GM19468 (cell line): ENCODE data around the gene TFPI2.
"Not testable (repeated sequence)": the region's sequence is repeated elsewhere in the genome, so short reads cannot be mapped to it uniquely, and the experiment has no call there.

Experiments
- ATAC-seq: cut with Tn5 transposase; IDR thresholded peaks from one replicate; pipeline ENCODE4 v1.9.1; 2021; ENCODE audit warnings: mild to moderate bottlenecking, moderate library complexity, moderate number of reproducible peaks; ENCODE audit not compliant: unreplicated experiment; ENCODE audit errors: extremely low read depth

Gene TFPI2, protein sequence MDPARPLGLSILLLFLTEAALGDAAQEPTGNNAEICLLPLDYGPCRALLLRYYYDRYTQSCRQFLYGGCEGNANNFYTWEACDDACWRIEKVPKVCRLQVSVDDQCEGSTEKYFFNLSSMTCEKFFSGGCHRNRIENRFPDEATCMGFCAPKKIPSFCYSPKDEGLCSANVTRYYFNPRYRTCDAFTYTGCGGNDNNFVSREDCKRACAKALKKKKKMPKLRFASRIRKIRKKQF

GRCh38 chr7:93890464-93891068, at the start of gene TFPI2:
Gene TFPI2 (minus strand): TSS chr7:93890753. CDS start chr7:93890678, 75 bp downstream.
- no peak for ATAC-seq

DNA sequence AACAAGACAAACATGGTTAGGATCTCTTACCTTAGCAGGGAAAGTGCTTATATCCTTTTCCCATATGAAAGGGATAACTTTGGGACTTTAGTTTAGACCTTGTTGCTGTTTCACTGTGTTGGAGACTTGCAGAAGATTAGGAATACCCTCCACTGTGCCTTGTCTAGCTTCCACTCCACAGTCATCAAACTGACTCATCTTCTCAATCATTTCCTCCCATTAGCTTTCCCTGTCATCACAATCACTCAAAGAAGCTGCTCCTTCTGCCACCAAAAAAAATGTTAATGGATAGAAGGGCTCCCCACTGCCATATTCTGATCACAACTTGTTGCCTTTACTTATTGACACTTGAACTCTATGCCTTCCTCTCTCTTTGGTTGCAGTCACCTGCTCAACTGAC, 47.7 kb upstream of the TFPI2 start:
- no peak for ATAC-seq

- no peak for ATAC-seq
Observed at GRCh38 chr7:93937818-93938217, 47.3 kb upstream of the TFPI2 start.

GRCh38 chr7:93935102-93935501, 44.5 kb upstream of the TFPI2 start:
- no peak for ATAC-seq

DNA sequence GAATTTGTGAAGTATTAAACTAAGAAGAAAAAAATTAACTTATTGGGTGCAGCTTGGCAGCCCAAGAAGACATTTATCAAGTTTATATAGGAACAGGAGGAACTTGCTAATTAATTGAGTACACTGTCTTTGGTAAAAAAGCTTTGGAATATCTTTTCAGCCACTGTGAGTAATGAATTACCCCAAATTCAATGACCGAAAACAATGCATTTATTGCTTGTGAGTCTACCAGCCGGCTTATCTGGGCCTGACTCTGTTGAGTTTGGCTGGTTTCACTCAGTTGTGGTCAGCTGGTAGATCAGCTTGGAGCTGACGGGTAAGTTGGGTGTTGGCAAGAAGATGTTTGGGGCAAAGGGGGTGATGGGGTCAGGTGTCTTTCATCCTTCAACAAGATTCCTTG, 42.6 kb upstream of the TFPI2 start:
- no peak for ATAC-seq

DNA sequence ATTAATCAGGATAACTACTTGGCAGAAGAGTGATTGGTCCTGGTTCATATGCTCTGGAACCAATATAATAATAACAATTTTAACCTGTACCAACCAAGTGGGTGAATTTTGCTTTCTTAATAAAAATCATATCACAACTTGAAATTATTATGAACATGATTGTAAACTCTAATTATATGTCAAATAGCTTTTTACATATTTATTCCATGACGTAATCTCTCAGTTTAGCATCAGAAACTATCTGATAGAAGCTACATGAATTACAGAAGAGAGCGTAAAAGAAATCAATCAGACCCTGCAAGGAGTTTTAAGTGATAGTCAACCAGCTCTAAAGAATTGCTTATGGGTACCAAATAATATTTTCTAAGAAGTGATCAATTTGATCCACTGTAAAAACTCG, 41.1 kb upstream of the TFPI2 start:
- ATAC-seq = no peak

DNA sequence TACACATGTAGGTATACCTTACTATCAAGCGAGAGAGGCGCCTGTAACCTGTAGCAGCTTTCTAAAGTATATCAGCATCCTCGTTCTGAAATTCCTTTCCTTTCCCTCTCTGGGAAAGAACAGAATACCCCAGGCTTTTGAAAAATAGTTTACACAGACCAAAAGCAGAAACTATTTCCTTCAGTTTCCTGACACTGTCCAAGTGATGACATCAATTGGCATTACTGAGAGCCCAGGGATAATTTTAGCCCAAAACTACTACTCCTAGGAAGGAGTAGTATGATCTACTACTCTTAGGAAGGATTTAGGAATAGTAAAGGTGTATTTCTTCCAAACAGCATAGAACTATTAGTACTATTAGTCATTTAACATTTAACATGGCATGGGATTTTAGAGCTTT, 37.0 kb upstream of the TFPI2 start:
- no peak for ATAC-seq

DNA sequence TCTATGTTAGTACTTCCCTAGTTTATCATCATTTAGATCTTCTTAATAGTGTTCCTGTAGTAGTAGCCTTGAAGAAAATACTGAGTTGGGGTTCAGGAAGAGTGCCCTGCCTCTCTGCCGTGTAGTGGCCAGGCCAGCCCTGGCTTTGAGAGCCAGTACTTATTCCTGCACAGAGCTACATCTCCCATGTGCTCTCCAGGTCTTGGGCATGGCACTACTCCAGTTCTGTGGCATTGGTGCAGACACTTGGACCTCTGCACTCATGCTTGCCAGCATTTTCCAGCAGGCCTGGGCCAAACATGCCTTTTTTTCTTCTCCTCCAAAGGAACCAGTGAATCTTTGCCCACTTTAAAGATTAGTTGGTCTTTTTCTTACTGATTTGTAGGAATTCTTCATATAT, 36.2 kb upstream of the TFPI2 start:
- ATAC-seq = no peak

- no peak for ATAC-seq
Observed at GRCh38 chr7:93923942-93924341, 33.4 kb upstream of the TFPI2 start.

DNA sequence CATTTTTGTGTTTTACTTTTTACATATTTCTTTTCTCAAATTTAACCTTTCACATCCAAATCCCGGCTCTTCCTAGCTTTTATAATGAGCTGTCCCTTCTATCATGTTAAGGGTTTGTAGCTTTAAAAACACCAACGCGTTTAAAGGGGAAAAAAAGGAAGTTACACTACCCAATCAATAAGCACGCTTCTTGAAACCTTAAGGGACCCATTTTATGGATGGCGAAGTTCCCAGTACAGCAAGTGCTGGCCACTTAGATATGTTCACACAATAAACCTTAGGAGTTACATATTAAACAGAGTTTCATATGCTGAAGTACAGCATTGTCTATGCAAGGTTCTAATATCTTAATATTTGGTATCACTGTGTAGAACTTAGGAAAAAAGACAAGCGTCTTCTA, 32.7 kb upstream of the TFPI2 start:
- no peak for ATAC-seq

GRCh38 chr7:93921607-93922566, 31.3 kb upstream of the TFPI2 start, which contains the start of gene GNG11:
Gene GNG11 (plus strand): TSS chr7:93921735. CDS start chr7:93922138, 403 bp downstream.
- peak; percentile 85 for ATAC-seq

GRCh38 chr7:93921186-93921585, 30.6 kb upstream of the TFPI2 start:
- ATAC-seq = no peak

- ATAC-seq = no peak
Observed at GRCh38 chr7:93920496-93921182, 30.1 kb upstream of the TFPI2 start.

- ATAC-seq = not testable (repeated sequence)
Observed at GRCh38 chr7:93916315-93916714, 25.8 kb upstream of the TFPI2 start.

DNA sequence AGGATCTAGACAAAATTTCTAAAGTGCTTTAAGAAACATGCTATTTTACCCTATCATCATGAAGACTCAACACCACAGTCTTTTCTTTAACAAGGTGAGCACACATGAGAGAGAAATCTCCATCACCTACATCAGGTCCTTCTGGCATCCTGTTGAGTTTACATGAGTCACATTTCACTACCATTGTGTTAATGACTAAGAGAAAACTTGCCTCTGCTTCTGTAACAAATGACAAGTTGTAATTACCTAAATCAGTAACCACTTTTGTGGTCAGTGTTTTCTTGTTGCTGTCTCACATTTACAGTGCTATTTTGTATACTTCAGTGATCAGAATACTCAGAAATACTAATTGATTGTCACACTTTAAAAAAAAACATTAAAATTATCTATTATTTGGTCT, 25.3 kb upstream of the TFPI2 start:
- ATAC-seq = not testable (repeated sequence)

- ATAC-seq = not testable (repeated sequence)
Observed at GRCh38 chr7:93915206-93915842, 24.8 kb upstream of the TFPI2 start.

GRCh38 chr7:93914581-93915066, 24.1 kb upstream of the TFPI2 start:
- ATAC-seq = no peak

DNA sequence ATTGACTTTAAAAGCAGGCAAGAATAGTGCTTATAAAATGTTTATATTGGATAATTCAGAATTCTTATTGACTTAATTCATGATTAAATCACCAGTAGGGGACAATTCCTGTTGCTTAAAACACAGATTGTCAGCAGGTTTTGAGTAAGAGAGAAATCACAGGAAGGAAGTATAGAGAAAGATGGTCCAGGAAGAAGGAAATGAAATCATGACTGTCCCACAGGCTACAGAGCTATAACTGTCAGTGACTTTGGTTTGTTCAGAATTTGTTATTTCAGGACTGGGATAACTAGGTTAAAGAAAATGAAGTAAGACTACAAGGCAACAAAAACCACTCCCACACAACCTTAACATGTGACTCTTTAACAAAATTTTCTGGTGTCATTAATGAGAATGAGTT, 22.6 kb upstream of the TFPI2 start:
- ATAC-seq = no peak

DNA sequence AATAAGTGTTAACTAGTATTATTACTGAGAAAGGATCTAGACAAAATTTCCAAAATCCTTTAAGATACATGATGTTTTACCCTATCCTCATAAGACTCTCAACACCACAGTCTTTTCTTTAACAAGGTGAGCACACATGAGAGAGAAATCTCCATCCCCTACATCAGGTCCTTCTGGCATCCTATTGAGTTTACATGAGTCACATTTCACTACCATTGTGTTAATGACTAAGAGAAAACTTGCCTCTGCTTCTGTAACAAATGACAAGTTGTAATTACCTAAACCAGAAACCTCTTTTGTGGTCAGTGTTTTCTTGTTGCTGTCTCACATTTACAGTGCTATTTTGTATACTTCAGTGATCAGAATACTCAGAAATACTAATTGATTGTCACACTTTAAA, 21.1 kb upstream of the TFPI2 start:
- not testable (repeated sequence) for ATAC-seq

DNA sequence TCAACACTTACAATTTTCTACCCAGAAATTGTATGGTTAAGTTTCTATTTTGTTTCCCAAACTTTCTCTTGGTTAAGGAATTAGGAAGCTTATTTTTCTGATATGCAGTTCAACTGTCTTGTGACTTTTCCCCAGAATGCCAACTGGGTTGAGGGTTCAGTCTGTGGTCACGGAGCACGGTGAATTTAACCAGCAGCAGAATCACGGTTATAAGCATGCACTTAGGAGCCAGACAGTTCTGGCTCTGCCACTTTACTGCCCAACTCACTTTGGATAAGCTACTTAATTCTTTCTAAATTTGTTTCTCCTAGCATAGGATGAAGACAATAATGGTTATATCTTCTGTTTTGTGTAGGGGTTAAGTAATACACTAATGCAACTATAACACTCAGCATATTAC, 20.7 kb upstream of the TFPI2 start:
- not testable (repeated sequence) for ATAC-seq
